ENCODE data around the gene FOXA3. TPM values are rescaled to one million over a fixed set of nuclear protein-coding genes. Genes with fewer than 3 reads are reported as not detected.

The FOXA3 gene
- total RNA-seq, 4 donors from 2014 or later, result not detected

DNA sequence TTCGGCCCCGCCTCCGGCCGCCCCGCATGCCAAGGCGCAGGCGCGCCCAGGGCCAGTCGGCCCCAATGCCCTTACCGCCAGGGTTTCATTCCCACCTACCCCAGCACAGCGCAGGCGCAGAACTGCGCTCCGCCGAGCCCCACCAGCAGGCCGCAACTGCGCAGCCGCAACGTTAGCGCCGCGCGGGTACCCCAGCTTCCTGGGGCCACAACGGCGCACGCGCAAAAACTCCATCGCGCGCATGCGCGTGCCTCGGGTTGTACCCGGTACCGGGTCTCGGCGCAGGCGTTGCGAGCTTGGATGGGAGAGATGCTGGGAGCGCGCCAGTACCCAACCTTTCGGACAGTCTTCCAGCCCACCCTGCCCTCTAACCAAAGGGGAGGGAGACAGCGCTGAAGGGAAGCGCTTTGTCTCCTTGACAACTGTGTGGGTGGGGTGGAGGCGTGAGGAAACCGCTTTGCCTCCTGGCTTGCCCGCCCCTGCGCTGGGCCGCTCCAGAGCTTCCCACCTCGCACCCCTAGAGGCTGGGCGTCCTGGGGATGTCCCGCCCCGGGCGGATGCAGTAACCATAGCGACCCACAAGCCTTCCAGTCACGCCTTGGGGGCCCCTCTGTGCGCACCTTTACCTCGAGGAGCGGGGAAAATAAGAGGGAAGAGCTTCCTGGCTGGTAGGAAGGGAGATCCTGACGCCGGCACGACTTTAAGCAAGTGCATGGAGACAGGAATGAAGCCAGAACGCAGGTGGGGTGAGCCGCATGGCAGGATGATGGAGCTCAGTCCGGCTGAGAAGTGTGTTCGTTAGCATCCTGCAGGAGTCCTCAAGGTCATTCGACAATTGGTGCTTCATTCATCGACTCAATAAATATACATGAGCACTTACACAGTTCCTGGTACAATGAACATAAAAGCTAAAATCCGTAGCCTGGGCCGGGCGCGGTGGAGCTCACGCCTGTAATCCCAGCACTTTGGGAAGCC is 38.8 kb downstream of the FOXA3 start:
- in situ Hi-C loops (cut with MboI; ENCODE audit: low sequenced_read_pairs in 4 of 4), result no loop called here
- intact Hi-C loops (cut with DNase I; ENCODE audit: low total_unique reads), result loop anchor here (1.0 to 10.0 kb wide), 5 partner anchors 17 to 1582 kb away; partner anchors contain the start of genes IRF2BP1, KPTN, PPP5C and SYMPK
- Histone ChIP-seq H3K36me3 (peaks cover 0 to 17% of the 10 kb centered on the region in 2 donors), H3K4me1 (peaks cover 7 to 16% of the 10 kb centered on the region in 2 donors), H3K27me3 (no peaks in the 10 kb centered on the region), H3K27ac (peak overlapping the region; percentile 76 to 86 (median 82)), H3K9me3 (no peaks in the 10 kb centered on the region), H3K4me3 (peak overlapping the region; percentile 73 to 87 (median 79))
- DNase-seq, result peak; percentile 95 to 97
- TF ChIP-seq CTCF (IDR thresholded peaks at IDR 0.05 in 4 of 5, conservative IDR thresholded peaks at IDR 0.05 in 1 of 5), result no peak
- TF ChIP-seq POLR2A (IDR thresholded peaks at IDR 0.05), result peak in 1 of 2 donors; percentile 44
- ATAC-seq, result peak; percentile 95 to 96

GRCh38 chr19:45905011-45905410 is 40.9 kb downstream of the FOXA3 start:
- in situ Hi-C loops (cut with MboI; ENCODE audit: low sequenced_read_pairs in 4 of 4), result no loop called here

GRCh38 chr19:45906221-45906620 is 42.1 kb downstream of the FOXA3 start:
- no peaks in the 10 kb centered on the region for H3K36me3 ChIP-seq
- H3K4me3 ChIP-seq, result no peak overlapping the region
- TF ChIP-seq CTCF (IDR thresholded peaks at IDR 0.05 in 4 of 5, conservative IDR thresholded peaks at IDR 0.05 in 1 of 5) (no peak), POLR2A (IDR thresholded peaks at IDR 0.05) (no peak)
- H3K27ac ChIP-seq, result no peak overlapping the region
- no peaks in the 10 kb centered on the region for H3K27me3 ChIP-seq
- peaks cover 4 to 11% of the 10 kb centered on the region in 2 donors for H3K4me1 ChIP-seq
- DNase-seq, result no peak
- H3K9me3 ChIP-seq, result no peaks in the 10 kb centered on the region
- no peak for ATAC-seq
- in situ Hi-C loops (cut with MboI; ENCODE audit: low sequenced_read_pairs in 4 of 4) (no loop called here), intact Hi-C loops (cut with DNase I; ENCODE audit: low total_unique reads) (loop anchor here (10.0 kb wide), 1 partner anchor 1579 kb away; the partner anchor contains the start of gene KPTN)

More at GRCh38 chr19:45905011-45905410, 40.9 kb downstream of the FOXA3 start:
- Histone ChIP-seq H3K27me3 (no peaks in the 10 kb centered on the region), H3K36me3 (no peaks in the 10 kb centered on the region), H3K9me3 (no peaks in the 10 kb centered on the region), H3K27ac (no peak overlapping the region), H3K4me3 (no peak overlapping the region), H3K4me1 (peaks cover 7 to 16% of the 10 kb centered on the region in 2 donors)
- intact Hi-C loops (cut with DNase I; ENCODE audit: low total_unique reads), result loop anchor here (10.0 kb wide), 1 partner anchor 1580 kb away; the partner anchor contains the start of gene KPTN
- TF ChIP-seq POLR2A (IDR thresholded peaks at IDR 0.05) (no peak), CTCF (IDR thresholded peaks at IDR 0.05 in 4 of 5, conservative IDR thresholded peaks at IDR 0.05 in 1 of 5) (no peak)
- ATAC-seq (no peak), DNase-seq (no peak)

DNA sequence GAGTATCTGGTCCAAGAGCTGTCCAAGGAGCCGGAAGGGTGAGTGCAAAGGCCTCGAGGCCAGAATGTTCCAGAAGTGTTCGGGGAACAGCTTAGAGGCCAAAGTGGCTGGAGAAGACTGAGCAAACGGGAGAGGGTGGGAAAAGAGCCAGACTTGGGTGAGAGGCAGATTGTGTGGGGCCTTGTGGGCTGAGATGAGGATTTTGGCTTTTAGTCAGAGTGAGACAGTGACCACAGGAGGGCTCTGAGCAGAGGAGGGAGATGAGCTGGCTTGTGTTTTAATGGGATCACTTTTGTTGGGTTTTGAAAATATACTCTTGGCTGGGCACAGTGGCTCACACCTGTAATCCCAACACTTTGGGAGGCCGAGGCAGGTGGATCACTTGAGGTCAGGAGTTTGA is 44.8 kb downstream of the FOXA3 start:
- H3K36me3 ChIP-seq, result no peaks in the 10 kb centered on the region
- no peaks in the 10 kb centered on the region for H3K9me3 ChIP-seq
- no peak overlapping the region for H3K4me3 ChIP-seq
- in situ Hi-C loops (cut with MboI; ENCODE audit: low sequenced_read_pairs in 4 of 4), result no loop called here
- TF ChIP-seq POLR2A (IDR thresholded peaks at IDR 0.05) (no peak), CTCF (IDR thresholded peaks at IDR 0.05 in 4 of 5, conservative IDR thresholded peaks at IDR 0.05 in 1 of 5) (no peak)
- ATAC-seq (no peak), DNase-seq (no peak)
- H3K4me1 ChIP-seq, result no peaks in the 10 kb centered on the region
- H3K27ac ChIP-seq, result no peak overlapping the region
- peaks cover 0 to 10% (median 8%) of the 10 kb centered on the region in 3 donors for H3K27me3 ChIP-seq
- intact Hi-C loops (cut with DNase I; ENCODE audit: low total_unique reads), result loop anchor here (10.0 kb wide), 1 partner anchor 1576 kb away; the partner anchor contains the start of gene KPTN
